Epithelial cell of alveolus of lung (primary cell): ENCODE data around the gene MRPL48. TPM values are rescaled to one million over a fixed set of nuclear protein-coding genes. Genes with fewer than 3 reads are reported as not detected.

Experiments
- total RNA-seq: library from RNA; depleted of rRNA; stranded (reverse); fragments of >200 nt; gene quantifications from 2 replicates; pipeline ENCODE4 v1.2.1, GENCODE V29; 2015

Gene MRPL48
- total RNA-seq = 24.0 and 28.3 TPM in 2 replicates

GRCh38 chr11:73787643-73788558, at the start of gene MRPL48:
Gene MRPL48 (plus strand): TSS chr11:73787874. CDS start chr11:73787972, 98 bp downstream.

GRCh38 chr11:73760679-73761402, 26.8 kb upstream of the MRPL48 start, which contains the start of gene RAB6A:
Gene RAB6A (minus strand): TSS chr11:73761074. CDS start chr11:73760635, 439 bp downstream.

GRCh38 chr11:73876424-73877310, 89.0 kb downstream of the MRPL48 start, which contains the start of the genes COA4 and PAAF1:
Gene COA4 (minus strand): TSS chr11:73876846. CDS start chr11:73873378, 3,468 bp downstream.
Gene PAAF1 (plus strand): TSS chr11:73876999. CDS start chr11:73877022, 23 bp downstream.

Other genes with a start within 250 kb of the MRPL48 start
- gene FAM168A, start 189.8 kb upstream of the MRPL48 start, total RNA-seq = 23.7 and 32.3 TPM in 2 replicates
- 0.26 and 1.3 TPM in 2 replicates for gene PLEKHB1, start 141.3 kb upstream of the MRPL48 start, total RNA-seq
- 111 and 125 TPM in 2 replicates for gene RAB6A, start 26.8 kb upstream of the MRPL48 start, total RNA-seq
- gene COA4, start 89.0 kb downstream of the MRPL48 start, total RNA-seq = 73.5 and 84.3 TPM in 2 replicates
- gene PAAF1, start 89.1 kb downstream of the MRPL48 start, total RNA-seq = 10.0 and 12.7 TPM in 2 replicates
- gene DNAJB13, start 163.2 kb downstream of the MRPL48 start, total RNA-seq = not detected in 2 replicates
- 2.1 and 7.2 TPM in 2 replicates for gene UCP2, start 195.0 kb downstream of the MRPL48 start, total RNA-seq
- gene UCP3, start 221.2 kb downstream of the MRPL48 start, total RNA-seq = 0.26 and 0.64 TPM in 2 replicates